Measurements from ENCODE around the gene CA6.
"Not testable (repeated sequence)": the region's sequence is repeated elsewhere in the genome, so short reads cannot be mapped to it uniquely, and the experiment has no call there.

Gene CA6

DNA sequence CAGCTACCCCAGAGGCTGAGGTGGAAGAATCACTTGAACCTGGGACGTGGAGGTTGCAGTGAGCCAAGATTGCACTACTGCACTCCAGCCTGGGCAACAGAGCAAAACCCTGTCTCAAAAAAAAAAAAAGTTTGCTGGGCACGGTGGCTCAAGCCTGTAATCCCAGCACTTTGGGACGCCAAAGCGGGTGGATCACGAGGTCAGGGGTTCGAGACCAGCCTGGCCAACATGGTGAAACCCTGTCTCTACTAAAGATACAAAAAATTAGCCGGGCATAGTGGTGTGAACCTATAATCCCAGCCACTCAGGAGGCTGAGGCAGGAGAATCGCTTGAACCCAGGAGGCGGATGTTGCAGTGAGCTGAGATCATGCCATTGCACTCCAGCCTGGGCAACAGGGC is 23.2 kb downstream of the CA6 start:
- DNase-seq (ENCODE audit: low read depth in 1 of 2, low spot score in 1 of 2) = not testable (repeated sequence)

DNA sequence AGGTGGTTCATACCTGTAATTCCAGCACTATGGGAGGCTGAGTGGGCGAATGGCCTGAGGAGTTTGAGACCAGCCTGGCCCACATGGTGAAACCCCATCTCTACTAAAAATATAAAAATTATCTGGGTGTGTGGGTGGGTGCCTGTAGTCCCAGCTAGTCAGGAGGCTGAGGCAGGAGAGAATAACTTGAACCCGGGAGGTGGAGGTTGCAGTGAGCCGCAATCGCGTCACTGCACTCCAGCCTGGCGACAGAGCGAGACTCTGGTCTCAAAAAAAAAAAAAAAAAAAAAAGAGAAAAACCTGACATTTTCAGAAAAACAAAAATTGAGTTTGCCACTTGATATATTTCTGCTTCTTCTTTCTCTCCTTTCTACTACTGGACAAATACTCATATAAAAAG is 24.3 kb downstream of the CA6 start:
- no peak for DNase-seq (ENCODE audit: low read depth in 1 of 2, low spot score in 1 of 2)

DNA sequence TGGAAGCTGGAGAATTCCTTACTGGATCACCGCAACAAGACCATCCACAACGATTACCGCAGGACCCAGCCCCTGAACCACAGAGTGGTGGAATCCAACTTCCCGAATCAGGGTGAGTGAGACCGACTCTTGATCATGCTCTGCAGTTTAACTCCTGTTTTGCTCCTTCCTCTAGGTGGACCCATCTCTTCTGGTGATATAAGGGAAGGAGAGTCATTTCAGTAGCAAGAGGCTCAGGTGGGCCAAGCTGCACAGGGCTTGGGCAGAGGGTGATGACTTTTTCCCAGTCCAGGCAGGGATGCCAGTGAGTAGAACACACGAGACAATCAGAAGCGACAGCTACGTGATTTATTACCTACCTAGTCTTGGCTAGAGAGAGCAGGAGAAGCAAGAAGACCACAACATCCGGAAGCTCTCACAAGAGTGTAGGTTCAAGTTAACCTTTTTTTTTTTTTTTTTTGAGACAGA is 25.2 kb downstream of the CA6 start:
- peak in 1 of 2 donors; percentile 4 for DNase-seq (ENCODE audit: low read depth in 1 of 2, low spot score in 1 of 2)

DNA sequence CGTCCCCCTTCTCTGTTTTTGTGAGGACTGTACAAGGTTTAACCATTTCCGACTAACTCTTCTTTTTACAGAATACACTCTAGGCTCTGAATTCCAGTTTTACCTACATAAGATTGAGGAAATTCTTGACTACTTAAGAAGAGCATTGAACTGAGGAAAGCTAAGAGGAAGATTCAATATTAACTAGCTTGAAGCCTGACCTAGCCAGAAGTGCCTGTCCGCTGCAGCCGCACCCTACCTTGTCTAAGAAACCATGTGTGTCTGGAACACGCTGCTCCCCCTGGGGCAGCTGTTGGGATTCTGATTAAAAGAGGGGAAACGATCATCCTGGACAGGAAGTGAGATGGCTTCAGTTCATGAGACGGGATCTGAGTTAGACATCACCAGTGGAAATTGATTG is 28.9 kb downstream of the CA6 start:
- DNase-seq (ENCODE audit: low read depth in 1 of 2, low spot score in 1 of 2) = no peak

DNA sequence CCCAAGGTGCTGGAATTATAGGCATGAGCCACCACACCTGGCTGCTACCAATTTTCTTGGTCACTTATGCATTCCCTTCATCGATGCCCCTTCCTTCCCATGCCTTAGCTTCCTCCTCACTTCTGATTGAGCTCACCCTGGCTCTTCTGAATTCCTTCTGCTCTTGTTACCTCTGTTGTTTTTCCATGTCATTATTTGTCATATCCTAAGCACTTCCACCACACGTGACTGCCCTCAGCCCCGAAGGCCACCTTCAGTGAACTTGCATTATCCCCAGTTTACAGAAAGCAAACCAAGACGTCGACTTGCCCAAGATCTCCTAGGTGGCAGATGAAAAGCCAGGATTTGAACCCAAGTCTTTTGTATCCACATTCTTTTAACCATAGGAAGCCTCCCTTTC is 30.7 kb downstream of the CA6 start:
- no peak for DNase-seq (ENCODE audit: low read depth in 1 of 2, low spot score in 1 of 2)

DNA sequence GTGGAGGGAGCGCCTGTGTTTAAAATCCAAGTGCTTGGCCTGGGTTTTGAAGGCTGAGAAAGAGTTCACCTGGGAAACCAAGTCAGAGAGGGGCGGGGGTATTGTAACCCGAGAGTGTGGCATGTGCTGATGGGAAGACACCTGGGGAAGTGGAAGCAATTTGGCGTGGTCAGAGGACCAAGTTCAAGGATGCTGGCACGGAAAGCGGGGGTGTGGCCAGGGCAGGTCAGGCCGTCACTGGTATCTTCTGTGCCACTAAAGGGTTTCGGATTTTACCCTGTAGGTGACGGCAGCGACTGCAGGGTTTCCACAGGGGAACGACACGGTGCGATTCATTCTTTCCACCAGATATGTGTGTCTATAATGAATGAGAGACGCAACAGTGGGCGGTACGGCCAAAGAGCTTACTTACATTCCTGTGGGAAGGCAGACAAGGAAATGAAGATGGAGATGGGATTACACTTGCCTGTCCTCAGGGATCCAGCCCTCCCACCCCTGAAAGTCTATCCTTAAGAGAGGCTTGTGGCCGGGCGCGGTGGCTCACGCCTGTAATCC is 31.3 kb downstream of the CA6 start:
- no peak for DNase-seq (ENCODE audit: low read depth in 1 of 2, low spot score in 1 of 2)

DNA sequence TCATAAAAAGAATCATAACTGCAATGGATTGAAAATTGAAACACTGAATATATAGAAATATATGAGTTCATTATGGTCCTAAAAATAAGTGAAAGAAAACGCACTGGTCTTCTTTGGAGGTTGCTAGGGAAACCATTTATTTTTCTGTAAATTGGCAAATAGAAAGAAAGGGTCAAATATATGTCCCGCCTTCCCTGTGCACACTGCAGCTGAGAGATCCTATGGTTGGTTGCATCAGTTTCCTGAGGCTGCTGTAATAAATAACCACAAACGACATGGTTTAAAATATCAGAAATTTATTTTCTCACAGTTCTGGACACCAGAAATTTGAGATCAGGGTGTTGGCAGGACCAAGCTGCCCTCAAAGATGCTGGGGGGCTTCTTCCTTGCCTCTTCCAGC is 35.0 kb downstream of the CA6 start:
- DNase-seq (ENCODE audit: low read depth in 1 of 2, low spot score in 1 of 2) = no peak

DNA sequence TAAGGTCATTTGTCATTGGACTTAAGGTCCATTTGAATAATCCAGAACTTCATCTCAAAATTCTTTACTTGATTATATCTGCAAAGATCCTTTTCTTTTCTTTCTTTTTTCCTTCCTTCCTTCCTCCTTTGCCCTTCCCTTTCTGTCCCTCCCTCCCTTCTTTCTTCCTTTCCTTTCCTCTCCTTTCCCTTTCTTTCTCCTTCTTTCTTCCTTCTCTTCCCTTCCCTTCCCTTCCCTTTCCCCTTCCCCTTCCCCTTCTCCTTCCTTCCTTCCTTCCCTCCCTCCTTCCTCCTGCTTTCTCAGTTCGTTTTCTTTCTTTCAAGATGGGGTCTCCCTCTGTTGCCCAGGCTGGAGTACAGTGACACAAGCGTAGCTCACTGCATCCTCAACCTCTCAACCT is 35.5 kb downstream of the CA6 start:
- DNase-seq (ENCODE audit: low read depth in 1 of 2, low spot score in 1 of 2) = no peak

DNA sequence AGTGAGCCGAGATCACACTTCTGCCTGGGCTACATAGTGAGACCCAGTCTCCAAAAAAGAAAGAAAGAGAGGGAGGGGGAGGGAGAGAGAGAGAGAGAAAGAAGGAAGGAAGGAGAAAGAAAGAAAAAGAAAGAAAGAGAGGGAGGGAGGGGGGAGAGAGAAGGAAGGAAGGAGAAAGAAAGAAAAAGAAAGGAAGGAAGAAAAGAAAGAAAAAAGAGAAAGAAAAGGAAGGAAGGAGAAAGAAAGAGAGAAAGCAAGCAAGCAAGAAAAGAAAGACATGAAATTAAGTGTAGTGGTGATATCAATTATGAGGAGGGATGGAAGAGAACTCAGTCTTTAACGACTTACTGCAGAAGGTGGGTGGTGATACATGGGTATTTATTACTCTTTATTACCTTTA is 38.5 kb downstream of the CA6 start:
- DNase-seq (ENCODE audit: low read depth in 1 of 2, low spot score in 1 of 2) = no peak

DNA sequence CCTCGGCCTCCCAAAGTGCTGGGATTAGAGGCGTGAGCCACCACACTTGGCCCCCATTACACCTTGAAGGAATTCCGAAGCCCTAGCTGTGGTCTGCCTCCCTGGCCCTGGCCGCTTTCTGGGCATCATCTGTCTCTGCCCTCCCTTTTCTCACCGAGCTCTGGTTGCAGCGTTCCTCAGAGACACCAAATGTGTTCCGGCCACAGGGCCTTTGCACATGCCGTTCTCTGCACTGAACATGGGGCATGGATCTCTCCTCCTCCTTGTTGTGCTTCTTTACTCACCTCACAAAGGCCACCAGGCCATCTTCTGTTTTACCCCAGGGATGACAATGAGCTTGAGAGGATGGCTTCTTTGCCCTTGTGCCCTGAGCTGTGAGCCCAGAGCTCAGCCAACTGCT is 39.3 kb downstream of the CA6 start:
- DNase-seq (ENCODE audit: low read depth in 1 of 2, low spot score in 1 of 2) = no peak

DNA sequence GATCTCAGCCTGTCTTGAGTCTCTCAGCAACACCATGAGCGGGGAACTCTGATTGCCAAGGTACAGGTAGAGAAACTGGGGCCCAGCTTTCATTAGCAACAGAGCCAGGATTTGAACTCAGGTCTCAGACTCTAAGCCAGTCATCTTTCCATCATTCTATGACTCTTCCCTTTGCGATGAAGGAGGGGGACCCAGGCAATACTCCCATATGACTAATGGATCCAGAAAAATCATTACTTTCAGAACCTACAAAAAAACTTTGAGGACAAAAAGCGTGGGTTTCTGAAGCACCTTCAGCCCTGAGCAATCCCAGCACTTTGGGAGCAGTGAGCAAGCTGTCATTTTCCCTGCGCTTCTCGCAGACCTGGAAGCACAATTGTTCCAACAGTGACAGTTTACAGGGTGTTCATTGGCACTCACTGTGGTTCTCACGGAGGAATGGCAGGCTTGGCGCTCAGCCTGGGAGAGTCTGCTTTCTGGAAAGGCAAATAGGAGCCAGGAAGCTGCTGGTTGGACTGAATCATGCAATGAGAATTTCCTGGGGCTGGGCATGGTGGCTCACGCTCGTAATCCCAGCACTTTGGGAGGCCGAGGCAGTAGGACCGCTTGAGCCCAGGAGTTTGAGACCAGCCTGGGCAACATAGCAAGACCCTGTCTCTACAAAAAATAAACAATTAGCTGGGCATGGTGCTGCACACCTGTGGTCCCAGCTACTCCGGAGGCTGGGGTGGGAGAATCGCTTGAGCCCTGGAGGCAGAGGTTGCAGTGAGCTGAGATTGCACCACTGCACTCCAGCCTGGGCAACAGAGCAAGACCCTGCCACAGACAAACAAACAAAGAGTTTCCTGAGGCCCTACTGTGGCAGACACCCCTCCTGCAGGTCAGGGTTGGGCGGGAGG is 40.5 kb downstream of the CA6 start:
- no peak for DNase-seq (ENCODE audit: low read depth in 1 of 2, low spot score in 1 of 2)

DNA sequence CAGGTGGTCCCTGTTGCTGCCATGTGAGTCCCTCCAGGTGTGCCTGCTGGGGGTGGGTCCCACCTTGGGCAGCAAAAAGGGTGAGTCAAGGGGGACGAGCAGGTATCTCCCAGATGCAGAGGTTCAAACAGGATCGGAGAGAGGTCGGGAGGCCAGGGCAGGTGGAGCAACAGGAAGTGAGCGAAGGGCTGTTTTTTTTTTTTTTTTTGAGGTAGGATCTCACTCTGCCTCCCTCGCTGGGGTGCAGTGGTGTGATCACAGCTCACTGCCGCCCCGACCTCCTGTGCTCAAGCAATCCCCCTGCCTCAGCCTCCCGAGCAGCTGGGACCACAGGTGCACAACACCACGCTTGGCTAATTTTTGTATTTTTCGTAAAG is 41.1 kb downstream of the CA6 start:
- DNase-seq (ENCODE audit: low read depth in 1 of 2, low spot score in 1 of 2) = no peak

DNA sequence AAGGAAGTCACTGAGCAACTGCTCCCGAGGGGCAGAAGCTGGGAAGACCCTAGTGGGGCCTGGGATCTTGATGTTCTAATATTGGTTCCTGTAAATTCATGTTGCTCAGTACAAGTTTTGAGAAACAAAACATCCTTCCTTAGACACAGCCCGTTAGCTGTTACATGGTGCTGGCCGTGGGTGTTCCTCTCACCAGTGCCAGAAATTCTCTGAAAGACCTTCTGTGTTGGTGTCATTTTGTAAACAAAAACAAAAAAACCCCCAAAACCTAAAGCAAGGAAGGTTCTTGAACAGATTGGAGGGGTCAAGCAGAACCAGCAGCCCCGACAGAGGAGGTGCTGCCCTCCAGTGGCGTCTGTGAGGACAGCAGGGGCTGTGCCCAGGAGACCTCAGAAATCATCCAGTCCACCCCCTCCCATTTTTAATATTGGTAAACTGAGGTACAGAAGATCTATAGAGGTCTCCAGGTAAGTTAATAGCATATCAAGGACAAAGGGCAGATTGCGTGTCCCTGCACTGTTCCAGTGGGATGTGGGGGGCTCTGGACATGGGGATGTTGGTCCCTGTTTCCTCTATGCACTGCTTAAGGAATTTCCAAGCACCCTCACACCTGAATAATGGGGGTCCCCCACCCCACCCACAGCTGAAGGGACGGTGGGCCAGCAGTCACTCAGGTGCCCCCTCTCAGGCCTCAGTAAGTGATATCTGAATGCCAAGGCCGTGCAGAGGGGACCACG is 42.4 kb downstream of the CA6 start:
- DNase-seq (ENCODE audit: low read depth in 1 of 2, low spot score in 1 of 2) = peak; percentile 42 to 44

DNA sequence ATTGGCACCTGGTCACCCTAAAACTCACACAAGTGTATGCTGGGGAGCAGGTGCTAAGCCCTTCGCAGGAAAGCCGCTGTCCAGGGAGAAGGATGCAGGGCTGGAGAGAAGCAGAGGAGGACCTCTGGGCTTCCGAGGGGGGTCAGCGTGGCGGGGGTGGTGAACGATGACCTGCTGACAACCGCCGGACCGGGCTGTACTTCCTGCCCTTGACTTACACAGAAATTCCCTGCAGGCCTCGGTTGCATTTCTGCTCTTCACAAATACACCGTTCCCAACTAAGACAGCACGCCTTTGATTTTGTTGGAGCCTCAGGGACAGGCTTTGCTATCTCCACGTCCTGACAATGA is 42.9 kb downstream of the CA6 start:
- no peak for DNase-seq (ENCODE audit: low read depth in 1 of 2, low spot score in 1 of 2)

DNA sequence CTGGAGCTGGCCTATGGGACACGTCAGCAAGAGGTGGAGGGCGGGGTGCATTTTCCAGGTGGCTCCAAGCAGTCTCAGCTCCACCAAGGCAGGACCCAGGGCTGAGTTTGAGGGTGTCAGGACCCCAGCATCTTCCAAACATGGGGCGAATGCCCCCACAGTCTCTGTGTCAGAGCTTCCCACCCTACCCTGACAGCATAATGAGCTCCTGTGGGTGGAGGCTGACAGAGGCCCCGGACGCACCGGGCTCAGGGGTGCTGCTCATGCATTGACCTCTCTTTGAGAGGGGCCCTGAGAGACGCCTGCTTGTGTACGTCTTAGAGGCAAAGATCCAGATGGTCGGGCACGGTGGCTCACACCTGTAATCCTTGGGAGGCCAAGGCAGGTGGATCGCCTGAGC is 43.4 kb downstream of the CA6 start:
- DNase-seq (ENCODE audit: low read depth in 1 of 2, low spot score in 1 of 2) = no peak

DNA sequence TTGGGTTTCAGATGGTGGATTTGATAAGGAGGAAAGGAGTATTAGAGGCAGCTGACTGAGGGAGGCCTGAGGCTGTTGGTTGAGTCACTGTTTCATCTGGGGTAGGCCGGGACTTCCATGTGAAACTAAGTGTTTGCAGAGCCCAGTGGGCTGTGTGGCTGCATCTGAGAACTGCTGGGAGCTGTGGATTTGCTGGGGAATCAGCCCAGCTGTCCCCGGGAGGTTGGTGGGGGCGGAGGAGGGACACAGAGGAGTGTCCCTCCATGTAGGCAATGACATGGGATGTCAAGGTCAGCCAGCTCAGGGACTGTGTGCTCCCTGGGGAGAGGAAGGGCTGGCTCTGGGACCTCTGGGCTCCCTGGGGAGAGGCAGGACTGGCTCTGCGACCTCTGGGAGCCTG is 44.2 kb downstream of the CA6 start:
- no peak for DNase-seq (ENCODE audit: low read depth in 1 of 2, low spot score in 1 of 2)

DNA sequence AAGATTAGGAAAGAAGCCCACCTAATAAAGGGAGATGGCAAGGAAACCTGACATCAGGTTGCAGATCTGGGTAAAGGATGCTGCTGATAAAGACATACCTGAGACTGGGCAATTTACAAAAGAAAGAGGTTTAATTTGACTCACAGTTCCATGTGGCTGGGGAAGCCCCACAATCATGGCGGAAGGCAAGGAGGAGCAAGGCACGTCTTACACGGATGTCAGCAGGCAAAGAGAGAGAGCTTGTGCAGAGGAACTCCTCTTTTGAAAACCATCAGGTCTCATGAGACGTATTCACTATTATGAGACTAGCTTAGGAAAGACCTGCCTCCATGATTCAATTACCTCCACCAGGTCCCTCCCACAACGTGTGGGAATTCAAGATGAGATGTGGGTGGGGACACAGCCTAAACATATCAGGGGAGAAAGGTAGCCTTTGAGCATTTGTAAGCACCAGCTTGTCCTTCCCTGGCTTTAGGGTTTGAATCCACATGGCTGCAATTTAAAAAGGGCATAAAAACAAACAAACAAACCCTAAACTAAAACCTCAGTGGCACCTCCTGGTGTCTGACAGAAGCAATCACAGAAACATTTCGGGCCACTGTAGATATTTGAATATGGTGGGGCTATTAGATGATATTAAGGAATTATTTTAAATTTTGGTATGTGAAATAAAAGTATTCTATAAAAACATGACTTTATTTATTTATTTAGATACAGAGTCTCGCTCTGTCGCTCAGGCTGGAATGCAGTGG is 47.4 kb downstream of the CA6 start:
- DNase-seq (ENCODE audit: low read depth in 1 of 2, low spot score in 1 of 2) = no peak

DNA sequence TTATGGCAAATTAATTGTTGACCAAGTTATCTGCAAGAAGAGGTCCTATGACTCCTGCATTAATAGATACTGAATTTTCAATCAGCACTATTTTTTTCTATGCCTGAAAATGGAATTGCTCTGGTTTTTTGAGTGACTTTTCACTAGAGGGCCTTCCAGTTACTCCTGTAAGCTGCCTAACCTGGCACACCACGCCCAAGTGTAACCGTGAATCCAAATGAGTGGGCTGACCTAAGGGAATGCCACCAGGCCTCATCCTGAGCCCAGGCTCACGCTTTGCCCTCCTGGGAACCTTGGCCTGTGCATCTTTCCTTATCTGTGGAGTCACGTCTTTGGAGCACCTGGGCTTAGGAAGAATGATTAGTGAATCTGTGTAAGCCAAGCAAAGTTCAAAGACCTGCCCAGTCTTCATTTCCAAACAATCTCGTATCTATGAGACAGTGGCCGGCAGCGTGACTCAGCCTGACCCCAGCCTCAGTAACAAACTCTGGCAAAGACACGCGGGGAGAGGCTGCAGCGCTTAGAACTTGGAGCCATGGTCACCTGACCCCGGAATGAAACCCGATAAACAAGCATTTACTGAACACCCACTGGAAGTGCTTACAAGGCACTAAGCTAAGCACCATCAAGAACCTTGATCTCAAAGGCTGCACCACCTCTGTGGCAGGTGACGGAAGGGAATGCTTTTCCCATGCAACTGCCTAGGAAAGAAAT is 48.5 kb downstream of the CA6 start:
- DNase-seq (ENCODE audit: low read depth in 1 of 2, low spot score in 1 of 2) = not testable (repeated sequence)

DNA sequence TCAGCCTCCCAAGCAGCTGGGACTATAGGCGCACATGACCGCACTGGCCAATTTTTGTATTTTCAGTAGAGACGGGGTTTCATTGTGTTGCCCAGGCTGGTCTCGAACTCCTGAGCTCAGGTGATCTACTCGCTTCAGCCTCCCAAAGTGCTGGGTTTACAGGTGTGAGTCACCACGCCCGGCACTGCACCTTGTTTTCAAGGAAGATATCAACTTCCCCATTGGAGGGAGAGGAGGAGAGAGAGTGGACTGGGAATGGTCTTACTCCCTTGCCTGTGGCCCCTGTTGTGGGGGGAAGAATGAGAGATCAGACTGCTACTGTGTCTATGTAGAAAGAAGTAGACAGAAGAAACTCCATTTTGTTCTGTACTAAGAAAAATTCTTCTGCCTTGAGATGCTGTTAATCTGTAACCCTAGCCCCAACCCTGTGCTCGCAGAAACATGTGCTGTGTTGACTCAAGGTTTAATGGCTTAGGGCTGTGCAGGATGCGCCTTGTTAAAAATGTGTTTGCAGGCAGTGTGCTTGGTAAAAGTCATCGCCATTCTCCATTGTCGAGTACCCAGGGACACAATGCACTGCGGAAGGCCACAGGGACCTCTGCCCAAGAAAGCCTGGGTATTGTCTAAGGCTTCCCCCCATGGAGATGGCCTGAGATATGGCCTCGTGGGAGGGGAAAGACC is 56.0 kb downstream of the CA6 start:
- DNase-seq (ENCODE audit: low read depth in 1 of 2, low spot score in 1 of 2) = not testable (repeated sequence)

DNA sequence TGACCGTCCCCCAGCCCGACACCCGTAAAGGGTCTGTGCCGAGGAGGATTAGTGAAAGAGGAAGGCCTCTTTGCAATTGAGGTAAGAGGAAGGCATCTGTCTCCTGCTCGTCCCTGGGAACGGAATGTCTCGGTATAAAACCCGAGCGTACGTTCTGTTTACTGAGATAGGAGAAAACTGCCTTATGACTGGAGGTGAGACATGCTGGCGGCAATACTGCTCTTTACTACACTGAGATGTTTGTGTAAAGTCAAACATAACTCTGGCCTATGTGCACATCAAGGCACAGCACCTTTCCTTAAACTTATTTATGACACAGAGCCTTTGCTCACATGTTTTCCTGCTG is 56.5 kb downstream of the CA6 start:
- not testable (repeated sequence) for DNase-seq (ENCODE audit: low read depth in 1 of 2, low spot score in 1 of 2)
